ENCODE data around the gene GULP1.
"Not testable (repeated sequence)": the region's sequence is repeated elsewhere in the genome, so short reads cannot be mapped to it uniquely, and the experiment has no call there.

Gene GULP1, protein sequence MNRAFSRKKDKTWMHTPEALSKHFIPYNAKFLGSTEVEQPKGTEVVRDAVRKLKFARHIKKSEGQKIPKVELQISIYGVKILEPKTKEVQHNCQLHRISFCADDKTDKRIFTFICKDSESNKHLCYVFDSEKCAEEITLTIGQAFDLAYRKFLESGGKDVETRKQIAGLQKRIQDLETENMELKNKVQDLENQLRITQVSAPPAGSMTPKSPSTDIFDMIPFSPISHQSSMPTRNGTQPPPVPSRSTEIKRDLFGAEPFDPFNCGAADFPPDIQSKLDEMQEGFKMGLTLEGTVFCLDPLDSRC

DNA sequence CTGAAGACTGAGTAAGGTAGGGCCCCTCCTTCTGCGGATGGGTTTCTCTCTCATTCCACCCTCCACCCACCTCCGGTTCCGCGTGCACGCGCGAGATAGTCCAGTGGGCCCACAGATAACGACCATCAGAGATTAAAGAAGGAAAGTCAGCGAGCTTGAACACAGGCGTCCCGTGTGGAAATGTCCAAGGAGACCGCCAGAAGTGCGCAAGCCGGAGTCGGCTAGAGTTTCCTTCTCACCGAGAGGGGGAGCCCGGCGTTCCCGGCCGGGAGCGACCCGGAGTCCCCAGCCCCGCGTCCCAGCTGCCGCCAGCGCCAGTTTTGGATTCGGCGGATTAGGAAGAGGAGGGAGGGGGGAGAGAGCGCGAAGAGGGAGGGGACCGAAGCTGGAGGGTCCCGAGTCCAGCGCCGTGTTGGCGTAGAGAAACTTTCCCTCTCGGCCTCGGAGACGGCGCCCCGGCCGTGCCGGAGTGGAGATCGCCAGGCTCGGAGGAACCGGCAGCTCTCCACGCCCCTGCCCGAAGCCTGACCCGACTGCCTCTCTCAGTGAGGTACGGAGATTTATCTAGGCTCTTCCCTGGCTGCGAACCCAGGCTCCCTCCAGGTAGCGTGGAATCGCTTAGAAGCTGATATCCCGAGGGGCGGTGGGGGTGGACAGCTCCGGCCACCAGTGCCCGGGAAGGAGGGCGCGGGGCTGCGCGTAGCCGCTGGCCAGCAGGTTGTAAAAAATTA, at the start of gene GULP1:
GULP1 (plus strand) TSS at position 258 of the 731 bp plus-strand sequence. CDS start 185,829 bp downstream, outside the sequence.
- peak; percentile 38 to 81 for DNase-seq

DNA sequence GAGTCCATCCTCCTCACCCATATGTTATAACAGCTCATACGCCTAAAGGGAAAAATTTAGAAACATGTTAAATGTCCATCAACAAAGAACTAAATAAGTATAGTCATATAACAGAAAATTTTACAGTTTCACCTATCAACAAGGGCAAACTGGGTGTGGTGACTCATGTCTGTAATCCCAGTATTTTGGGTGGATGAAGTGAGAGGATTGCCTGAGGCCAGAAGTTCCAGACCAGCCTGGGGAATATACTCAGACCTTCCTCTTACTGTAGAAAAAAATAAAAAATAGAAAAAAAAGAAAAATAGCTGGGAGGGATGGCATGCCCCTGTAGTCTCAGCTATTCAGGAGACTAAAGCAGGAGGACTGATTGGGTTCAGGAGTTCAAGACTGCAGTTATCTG, 48.3 kb upstream of the GULP1 start:
- DNase-seq, result no peak

DNA sequence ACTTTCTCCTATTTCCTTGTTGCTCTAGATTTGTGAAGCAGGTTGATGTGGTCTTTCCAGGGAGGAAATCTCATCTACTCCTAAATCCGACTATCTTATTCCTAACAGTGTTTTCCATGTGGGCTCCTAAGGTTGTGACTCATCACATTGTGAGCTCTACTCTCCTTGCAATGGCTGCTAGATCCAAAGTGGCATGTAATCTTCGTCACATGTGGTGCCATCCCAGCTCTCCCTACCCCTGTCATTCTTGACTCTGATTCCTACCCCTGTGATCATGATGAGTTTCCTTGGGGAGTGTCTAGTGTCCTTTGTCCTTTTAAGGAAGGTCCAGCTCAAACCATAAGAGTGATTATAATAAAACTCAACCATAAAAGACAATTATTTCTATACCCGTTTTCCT, 47.3 kb upstream of the GULP1 start:
- DNase-seq, result no peak

DNA sequence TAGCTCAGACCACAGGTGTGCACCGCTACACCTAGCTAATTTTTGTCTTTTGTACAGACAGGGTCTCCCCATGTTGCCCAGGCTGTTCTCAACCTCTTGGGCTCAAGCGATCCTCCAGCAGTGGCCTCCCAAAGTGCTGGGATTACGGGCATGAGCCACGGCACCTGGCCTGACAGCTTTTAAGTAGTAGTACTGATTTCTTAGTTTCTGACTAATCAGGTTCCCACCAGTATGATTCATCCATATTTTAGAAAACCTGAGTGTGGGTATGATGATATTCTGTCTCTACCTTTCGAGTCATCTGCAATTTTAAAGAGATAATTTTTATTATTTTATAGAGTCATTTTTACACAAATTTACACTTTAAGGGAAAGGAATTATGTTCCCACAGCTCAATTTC, 46.4 kb upstream of the GULP1 start:
- no peak for DNase-seq

DNA sequence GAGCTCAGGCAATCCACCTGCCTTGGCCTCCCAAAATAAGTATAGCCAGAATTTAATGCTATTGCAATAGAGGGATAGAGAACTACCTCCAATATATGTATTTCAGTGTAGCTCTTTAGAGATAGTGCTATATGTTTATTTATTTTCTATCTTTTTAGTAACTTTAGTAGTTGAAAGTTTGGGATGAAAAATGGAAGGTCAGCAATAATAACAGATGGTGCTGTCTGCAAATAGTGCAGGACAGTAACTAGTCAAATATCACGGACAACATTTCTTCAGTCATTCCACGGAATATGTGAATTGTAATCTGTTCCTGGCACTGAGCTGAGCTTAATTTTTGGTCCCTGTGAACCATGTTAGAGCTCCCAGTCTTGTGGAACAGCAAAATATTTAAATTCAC, 43.2 kb upstream of the GULP1 start:
- no peak for DNase-seq

DNA sequence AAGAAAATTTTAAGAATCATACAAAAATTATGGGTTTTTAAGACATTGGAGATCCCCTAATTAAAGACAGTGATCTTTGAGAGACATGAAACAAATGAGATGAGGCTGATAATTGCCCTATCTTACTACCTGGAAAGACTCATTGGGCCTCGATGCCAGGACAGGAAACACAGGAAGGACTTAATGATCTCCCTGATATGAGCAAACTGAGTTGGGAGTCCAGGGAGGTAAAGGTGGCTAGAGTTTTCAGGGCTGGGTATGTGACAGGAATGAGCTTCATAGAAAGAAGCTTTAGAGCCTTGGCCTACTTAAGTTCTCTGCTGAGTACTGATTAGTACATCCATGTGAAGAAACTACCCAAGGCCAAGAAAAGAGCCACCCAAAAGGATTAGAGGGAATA, 40.6 kb upstream of the GULP1 start:
- DNase-seq, result no peak

DNA sequence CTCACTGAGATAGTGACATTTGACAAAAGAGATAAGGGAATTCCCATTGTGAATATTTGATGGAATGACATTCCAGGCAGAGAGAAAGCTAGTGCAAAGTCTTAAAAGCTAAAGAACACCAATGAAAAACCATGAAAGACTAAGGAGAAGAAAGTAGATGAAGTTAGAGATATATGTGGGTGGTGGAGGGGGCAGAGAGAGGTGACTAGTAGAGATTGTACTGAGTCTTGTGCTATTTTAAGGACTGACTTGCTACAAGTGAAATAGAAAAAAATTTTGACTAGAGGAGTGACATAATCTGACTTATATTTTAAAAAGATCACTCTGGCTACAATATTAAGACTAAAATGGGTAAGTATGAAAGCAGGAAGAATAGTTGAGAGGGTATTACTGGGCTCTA, 35.3 kb upstream of the GULP1 start:
- no peak for DNase-seq

DNA sequence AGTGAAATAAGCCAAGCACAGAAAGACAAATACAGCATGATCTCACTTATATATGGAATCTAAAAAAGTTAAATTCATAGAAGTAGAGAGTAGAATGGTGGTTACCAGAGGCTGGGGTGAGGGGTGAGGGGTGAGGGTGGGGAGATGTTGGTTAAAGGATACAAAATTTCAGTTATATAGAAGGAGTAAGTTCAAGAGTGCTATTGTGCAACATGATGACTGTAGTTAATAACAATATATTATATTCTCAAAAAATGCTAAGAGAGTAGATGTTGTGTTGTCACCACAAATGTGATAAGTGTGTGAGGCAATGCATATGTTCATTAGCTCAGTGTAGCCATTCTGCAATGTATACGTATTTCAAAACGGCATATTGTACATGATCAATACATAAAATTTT, 26.4 kb upstream of the GULP1 start:
- no peak for DNase-seq

DNA sequence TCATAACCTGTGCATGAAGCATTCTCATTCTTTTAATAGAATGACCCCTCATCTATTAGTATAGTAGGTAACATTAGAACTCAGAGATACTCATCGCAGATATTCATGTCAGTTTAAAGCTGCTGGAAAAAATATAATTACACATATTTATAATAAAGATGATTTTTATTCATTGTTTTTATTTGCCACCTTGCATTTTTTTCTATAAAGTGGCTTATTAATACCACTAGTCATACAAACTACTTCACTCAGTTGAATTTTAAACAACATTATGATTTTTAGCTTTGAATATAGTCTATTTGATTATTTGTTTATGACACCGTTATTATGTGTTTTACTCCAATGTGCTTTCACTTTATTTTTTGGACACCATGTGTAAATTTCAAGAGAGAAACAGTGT, 23.9 kb upstream of the GULP1 start:
- no peak for DNase-seq

DNA sequence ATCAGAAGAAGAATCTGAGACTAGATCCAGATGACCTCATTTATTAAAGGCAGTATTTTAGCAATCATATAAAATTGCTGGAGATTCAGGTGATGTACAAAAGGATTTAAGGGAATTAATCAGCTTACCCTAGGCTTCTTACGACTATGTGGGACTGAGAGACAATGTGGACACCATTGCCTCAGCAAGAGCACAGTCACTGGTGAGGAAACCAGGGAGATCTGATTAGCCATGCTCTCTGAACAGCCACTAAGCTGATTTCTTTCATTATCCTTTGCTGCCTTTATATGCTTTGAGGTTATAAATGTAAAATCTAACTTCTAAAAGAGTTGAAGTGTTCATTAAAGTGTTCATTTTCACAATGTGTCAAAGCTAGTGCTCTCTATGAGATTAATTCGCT, 22.7 kb upstream of the GULP1 start:
- no peak for DNase-seq

DNA sequence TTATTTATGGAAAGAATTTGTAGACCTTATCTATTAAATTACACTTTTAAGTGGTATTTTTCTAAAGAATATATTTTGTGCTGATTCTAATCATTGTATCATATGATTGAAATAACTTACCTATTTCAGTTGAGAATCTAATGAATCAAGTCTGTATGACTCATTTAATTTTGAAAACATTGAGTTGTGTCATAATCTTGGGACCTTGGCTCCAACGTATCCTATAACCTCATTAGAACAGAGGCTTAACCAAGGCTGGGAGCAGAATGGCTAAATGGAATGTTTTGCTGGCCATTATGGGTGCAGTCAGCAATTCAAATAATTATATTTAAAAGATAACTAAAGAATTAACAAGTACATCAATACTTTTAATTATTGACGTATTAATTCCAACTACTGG, 19.6 kb upstream of the GULP1 start:
- no peak for DNase-seq

DNA sequence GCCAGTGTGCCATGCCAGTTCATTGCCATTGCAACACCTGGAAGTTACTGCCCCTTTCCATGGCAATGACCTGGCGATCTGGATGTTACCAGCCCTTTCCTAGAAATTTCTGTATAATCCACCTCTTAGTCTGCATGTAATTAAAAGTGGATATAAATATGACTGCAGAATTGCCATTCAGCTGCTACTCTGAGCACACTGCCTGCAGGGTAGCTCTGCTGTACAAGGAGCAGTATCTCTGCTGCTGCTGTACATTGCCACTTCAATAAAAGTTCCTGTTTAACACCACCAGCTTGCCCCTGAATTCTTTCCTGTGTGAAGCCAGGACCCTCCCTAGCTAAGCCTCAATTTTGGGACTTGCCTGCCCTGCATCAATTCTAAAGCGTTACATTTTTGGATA, 17.4 kb upstream of the GULP1 start:
- no peak for DNase-seq

DNA sequence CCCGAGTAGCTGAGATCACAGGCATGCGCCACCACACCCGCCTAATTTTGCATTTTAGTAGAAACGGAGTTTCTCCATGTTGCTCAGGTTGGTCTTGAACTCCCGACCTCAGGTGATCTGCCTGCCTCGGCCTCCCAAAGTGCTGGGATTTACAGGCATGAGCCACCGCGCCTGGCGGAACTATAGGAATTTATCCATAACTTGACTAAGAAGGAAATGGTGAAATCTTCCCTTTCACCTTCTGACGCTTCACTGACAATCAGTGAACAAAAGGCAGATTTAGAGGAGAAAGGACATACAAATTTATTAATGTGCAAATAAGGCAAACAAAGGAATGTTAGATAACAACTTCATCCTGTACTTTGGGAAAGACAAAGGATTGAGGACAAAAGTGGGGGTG, 15.4 kb upstream of the GULP1 start:
- no peak for DNase-seq

DNA sequence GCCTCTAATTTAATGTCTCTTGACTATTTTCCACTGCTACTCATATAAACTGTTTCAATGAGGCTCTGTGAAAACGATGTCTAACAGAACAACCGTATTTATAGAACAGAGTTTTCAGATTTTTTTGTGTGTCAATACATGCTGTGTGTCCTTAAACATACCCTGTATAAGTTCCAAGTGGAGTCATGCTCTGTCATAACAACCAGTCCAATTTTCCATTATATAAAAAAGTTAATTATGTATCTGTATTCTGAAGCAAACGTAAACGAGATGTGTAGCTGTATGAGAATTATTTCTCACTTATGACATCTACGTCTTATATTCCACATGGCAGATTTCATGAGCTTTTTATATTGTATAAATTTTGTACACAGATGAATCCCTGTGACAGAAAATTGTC, 13.9 kb upstream of the GULP1 start:
- DNase-seq, result no peak

DNA sequence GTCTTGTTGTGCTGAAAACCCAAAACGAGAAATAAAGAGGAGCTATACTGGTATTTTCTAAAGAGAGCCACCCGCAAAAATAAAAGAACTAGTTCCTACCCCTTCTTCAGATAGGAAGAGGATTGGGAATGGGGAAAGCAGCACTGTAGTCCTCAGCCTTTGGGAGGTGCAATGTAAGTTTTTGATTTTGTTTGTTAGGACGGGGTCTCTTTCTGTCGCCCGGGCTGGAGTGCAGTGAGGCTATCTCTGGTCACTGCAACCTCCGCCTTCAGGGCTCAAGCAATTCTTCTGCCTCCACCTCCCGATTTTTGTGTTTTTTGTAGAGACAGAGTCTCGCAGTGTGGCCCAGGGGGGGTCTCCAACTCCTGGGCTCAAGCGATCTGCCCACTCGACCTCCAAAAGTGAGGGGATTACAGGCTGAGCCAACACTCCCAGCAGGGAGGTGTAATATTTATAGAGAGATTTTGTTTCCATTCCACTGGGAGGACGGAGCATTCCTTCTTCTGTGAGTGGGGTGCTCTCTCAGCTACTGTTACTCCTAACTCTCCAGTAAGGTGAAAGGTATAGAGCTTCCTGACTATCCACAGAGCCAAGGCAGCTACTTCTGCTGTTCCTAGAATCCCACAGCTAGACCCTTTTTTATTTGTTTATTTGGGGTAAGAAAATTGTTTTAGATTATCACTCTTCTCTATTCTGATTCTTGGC, 13.1 kb upstream of the GULP1 start:
- DNase-seq, result no peak

DNA sequence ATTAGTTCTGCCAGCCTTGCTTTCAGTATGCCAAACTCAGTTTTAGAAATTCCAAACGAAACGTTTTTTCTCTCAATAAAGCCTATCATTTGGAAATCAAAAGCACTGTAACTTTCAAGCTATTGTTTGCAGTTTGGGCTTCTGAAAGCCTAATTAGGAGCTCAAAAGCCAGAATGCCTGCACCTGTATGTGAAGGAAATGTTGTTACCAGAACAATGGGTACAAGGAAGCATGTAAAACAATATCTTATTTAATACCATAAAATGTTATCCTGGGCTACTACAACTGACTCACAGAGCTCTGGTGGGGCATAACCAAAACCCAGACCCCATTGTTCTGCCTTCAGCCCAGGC, 12.6 kb upstream of the GULP1 start:
- DNase-seq, result no peak

DNA sequence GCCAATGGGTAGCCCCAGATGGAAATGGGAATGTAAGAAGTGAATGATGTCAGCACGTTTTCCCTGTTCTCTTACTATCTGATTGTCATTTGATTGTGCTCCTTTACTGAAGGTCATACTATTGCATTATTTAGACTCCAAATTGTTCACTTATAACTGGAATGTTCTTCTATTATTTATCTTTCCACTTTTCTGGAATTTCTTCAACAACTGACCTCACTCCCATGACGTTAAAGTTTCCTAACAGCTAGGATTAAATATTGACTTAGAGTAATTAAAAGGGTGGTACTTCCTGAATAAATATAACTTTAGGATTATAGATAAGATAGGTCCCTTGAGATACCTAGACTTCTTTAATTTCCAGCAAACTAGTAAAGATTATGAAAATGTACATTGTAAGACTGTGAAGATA, 10.9 kb upstream of the GULP1 start:
- no peak for DNase-seq

DNA sequence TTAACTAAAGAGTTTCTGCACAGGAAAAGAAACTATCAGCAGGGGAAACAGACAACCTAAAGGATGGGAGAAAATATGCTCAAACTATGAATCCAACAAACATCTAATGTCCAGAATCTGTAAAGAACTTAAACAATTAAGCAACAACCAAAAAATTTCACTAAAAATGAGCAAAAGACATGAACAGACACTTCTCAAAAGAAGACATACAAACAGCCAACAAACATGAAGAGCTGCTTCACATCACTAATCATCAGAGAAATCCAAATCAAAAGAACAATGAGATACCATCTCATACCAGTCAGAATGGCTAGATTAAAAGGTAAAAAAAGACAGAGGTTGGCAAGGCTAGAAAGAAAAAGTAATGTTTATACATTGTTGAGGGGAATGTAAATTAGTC, 8.8 kb upstream of the GULP1 start:
- DNase-seq, result no peak

DNA sequence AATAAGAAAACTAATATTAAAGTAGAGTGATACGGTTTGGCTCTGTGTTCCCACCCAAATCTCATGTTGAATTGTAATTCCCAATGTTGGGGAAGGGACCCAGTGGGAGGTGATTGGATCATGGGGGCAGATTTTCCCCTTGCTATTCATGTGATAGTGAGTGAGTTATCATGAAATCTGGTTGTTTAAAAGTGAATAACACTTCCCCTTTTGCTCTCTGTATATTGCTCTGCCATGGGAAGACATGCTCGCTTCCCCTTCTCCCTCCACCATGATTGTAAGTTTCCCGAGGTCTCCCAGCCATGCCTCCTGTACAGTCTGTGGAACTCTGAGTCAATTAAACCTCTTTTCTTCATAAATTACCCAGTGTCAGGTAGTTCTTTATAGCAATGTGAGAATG, 7.4 kb upstream of the GULP1 start:
- DNase-seq, result not testable (repeated sequence)

DNA sequence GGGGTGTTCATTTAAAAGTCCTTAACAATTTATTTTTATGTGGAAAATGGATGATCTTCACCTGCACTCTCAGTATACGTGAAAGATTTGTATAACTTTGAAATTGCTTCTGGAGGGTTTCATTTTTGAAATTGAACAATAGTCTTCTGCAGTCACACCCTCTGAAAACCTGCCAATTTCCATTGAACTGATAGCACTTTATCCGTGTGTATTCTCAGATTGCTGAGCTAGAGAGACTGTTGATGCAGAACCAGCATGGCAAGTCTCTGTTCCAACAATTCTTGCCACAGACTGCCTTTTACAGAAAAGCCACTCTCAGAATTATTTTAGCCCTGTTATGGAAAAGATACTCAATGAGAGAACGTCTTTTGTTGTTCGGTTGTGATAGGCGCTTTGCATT, 6.6 kb upstream of the GULP1 start:
- DNase-seq, result no peak

DNA sequence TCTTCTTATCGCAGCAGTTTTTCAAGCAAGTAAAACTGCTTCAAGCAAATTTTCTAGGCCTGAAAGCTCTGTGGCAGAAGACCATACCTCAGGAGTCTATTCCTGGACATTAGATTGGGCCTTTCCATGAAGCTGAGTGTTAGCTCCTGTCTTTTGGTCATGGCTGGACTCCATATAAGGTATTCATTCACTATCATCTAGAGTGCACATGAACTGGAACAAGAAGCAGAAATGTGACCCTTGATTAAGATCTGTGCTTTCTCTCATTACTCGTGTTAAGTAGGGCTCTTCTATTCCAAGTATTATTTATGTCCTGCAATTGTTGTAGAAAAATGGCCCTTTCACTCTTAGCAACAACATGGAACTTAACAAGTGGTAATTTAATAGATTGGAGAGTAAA, 5.9 kb upstream of the GULP1 start:
- DNase-seq, result no peak

DNA sequence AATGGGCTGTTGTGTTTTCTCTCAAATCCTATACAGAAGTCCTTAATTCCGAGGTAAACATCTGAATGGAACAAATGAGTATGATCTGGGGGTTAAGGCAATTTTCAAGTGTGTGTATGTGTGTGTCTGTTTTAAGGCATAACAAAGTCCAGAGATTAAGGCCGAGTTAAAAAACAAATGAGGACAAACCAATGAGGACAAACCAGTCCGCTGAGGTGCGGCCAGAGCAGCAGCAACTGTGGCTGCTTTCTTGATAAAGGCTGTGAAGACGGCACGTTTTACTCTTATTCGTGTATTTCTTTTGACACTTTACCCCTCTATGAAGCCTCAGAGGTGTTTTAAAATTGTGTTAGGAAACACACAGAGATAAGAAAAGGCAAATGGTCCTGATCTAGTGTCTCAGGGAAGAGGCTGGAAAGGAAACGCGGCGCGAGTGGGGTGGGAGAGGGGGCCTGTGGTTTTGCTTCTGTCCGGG, 495 bp upstream of the GULP1 start:
- no peak for DNase-seq

DNA sequence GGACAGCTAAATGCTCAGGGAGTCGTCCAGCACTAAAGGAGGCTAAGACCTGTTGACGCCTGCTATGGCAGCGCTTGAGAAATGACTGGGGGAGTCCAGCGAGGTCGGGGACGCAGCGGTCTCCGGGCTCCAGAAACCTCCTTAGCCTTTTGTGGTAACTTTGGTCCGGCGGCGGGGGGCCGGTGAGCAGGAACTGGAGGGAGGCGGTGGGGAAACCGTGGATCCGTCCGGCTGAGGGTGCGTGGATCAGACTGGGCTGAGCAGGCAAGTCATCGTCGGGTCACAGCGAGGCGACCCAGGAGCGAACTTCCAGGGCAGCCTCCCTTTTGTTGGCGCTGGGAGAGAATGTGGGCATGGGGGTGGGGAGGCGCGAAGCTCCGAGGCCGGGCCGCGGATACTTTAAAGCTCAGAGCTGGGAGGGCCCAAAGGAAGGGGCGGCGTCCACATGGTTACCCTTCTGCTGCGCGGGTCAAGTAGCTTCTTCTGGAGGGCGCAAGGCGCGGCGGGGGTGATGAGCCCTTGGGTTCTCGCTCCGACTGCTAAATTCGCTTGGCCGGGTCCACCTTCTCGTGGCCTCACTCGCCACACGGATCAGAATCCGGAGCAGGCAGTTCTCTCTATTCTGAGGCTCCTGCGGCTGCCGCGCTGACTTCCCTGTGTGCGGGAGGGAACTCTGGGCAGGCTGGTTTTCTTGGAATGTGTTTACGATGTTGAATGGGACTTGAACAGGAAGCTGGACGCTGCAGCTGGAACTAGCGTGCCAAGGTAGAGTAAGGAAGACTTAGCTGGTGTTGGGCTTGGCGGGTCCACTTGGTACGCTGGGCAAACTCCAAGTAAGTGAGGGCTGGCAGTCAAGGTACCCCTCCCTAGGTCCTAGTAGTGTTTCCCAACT, 920 bp downstream of the GULP1 start:
- DNase-seq, result peak; percentile 61 to 66
